Measurements from ENCODE around the gene HPCA.

DNA sequence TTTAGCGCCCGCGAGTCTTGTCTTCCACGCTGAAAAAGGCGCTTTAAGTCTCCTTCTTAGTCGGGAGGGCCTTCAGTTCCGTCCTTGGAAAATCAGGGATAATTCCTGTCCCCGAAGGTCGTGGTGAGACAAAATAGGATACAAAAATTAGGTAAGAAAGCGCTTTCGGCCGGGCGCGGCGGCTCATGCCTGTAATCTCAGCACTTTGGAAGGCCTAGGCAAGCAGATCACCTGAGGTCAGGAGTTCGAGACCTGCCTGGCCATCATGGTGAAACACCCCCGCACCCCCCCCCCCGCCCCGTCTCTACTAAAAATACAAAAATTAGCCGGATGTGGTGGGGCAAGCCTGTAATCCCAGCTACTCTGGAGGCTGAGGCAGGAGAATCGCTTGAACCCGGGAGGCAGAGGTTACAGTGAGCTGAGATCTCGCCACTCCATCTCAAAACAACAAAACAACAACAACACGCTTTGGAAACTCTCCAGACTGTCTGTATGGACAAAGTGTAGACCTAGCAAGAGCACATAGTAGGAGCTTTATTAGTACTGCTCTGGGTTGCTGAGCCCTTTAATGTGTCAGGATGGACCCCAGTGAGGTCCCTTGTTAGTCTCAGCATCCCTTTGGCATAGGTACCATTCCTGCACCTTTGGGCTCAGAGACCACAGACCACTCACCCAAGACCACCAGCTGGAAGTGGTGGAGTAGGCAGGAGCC, 15.7 kb downstream of the HPCA start:
- TF ChIP-seq, protein P1, sequence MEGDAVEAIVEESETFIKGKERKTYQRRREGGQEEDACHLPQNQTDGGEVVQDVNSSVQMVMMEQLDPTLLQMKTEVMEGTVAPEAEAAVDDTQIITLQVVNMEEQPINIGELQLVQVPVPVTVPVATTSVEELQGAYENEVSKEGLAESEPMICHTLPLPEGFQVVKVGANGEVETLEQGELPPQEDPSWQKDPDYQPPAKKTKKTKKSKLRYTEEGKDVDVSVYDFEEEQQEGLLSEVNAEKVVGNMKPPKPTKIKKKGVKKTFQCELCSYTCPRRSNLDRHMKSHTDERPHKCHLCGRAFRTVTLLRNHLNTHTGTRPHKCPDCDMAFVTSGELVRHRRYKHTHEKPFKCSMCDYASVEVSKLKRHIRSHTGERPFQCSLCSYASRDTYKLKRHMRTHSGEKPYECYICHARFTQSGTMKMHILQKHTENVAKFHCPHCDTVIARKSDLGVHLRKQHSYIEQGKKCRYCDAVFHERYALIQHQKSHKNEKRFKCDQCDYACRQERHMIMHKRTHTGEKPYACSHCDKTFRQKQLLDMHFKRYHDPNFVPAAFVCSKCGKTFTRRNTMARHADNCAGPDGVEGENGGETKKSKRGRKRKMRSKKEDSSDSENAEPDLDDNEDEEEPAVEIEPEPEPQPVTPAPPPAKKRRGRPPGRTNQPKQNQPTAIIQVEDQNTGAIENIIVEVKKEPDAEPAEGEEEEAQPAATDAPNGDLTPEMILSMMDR (IDR thresholded peaks at IDR 0.05) = no peak
- TF ChIP-seq POLR2AphosphoS5 (IDR thresholded peaks at IDR 0.05; ENCODE audit: low read depth, low read length) (no peak), REST (IDR thresholded peaks at IDR 0.05; ENCODE audit: insufficient read depth in 1 of 2, low read depth in 2 of 2, low read length in 1 of 2) (no peak), TCF7L2 (IDR thresholded peaks at IDR 0.05; ENCODE audit: low read depth, low read length) (no peak), SIN3A (IDR thresholded peaks at IDR 0.05; ENCODE audit: borderline replicate concordance, insufficient read depth, low read depth, low read length) (no peak)
